Epithelial cell of proximal tubule (primary cell): ENCODE results near the gene SETD5. TPM values are rescaled to one million over a fixed set of nuclear protein-coding genes. Genes with fewer than 3 reads are reported as not detected.

Experiments
- DNase-seq: peaks from one replicate; pipeline ENCODE4 v3.0.0-alpha.2; 2011; ENCODE audit warnings: low read depth
- H3K4me3 ChIP-seq: 2 replicates; pipeline ENCODE4 v1.5.1; 2011; ENCODE audit warnings: low read depth, mild to moderate bottlenecking, low read length
- CTCF ChIP-seq: conservative IDR thresholded peaks from 2 replicates; pipeline ENCODE4 v1.5.1; 2012; ENCODE audit warnings: low read depth, mild to moderate bottlenecking, low read length
- total RNA-seq: library from RNA; depleted of rRNA; stranded (reverse); fragments of >200 nt; gene quantifications from 2 replicates; pipeline ENCODE4 v1.2.3, GENCODE V29; 2015

Gene SETD5
- total RNA-seq, 1 donor from 2014 or later, result 41.1 TPM

- no peak for DNase-seq
- peak overlapping the region; percentile 92 for H3K4me3 ChIP-seq
- TF ChIP-seq CTCF, result no peak
Observed at GRCh38 chr3:9397906-9398699, 688 bp downstream of the SETD5 start.

- TF ChIP-seq CTCF, result no peak
- no peak for DNase-seq
- H3K4me3 ChIP-seq, result peak overlapping the region; percentile 92
Observed at GRCh38 chr3:9398700-9399336, 1.4 kb downstream of the SETD5 start.

- H3K4me3 ChIP-seq, result peak overlapping the region; percentile 92
- no peak for DNase-seq
Observed at GRCh38 chr3:9399337-9399703, 1.9 kb downstream of the SETD5 start.

GRCh38 chr3:9399746-9400145 is 2.3 kb downstream of the SETD5 start:
- peak overlapping the region; percentile 92 for H3K4me3 ChIP-seq
- DNase-seq, result peak; percentile 32
- no peak for TF ChIP-seq CTCF

More at GRCh38 chr3:9399337-9399703, 1.9 kb downstream of the SETD5 start:
- no peak for TF ChIP-seq CTCF

GRCh38 chr3:9400616-9401015 is 3.2 kb downstream of the SETD5 start:
- no peak for DNase-seq
- TF ChIP-seq CTCF, result no peak
- peak overlapping the region; percentile 92 for H3K4me3 ChIP-seq

- no peak for DNase-seq
- peak overlapping the region; percentile 2 for H3K4me3 ChIP-seq
Observed at GRCh38 chr3:9401986-9402385, 4.6 kb downstream of the SETD5 start.

More at GRCh38 chr3:9401986-9402385, 4.6 kb downstream of the SETD5 start:
- TF ChIP-seq CTCF, result no peak
